ENCODE measurements around the gene DMRTC2. TPM values are rescaled to one million over a fixed set of nuclear protein-coding genes. Genes with fewer than 3 reads are reported as not detected.
A peak's percentile ranks its signal among the peaks of the same experiment; 100 is the strongest.

The DMRTC2 gene
- total and polyA plus RNA-seq, 8 donors: not detected

- Histone ChIP-seq H3K4me1 (peaks cover 0 to 36% (median 14%) of the 10 kb centered on the region in 4 donors), H3K27ac (peak within 1 kb of the TSS in 4 of 5 donors; percentile 25 to 61 (median 40)), H3K27me3 (no peaks in the 10 kb centered on the region), H3K4me3 (no peak within 1 kb of the TSS), H3K36me3 (peaks cover 0 to 9% (median 4%) of the 10 kb centered on the region in 4 donors), H3K9me3 (no peaks in the 10 kb centered on the region)
- intact Hi-C loops (cut with DNase I; ENCODE audit: low total_unique reads): loop anchor here (5.0 to 10.0 kb wide), 2 partner anchors 58 to 80 kb away; partner anchors contain the start of gene RABAC1
- WGBS, 5 donors: 68 to 75% (median 73%) methylated on average over 7 to 9 of the region's 9 CpGs
- peak in 1 of 2 donors; percentile 46 for DNase-seq
- TF ChIP-seq POLR2AphosphoS5 (IDR thresholded peaks at IDR 0.05) (no peak), CTCF (IDR thresholded peaks at IDR 0.05) (no peak), POLR2A (IDR thresholded peaks at IDR 0.05) (no peak), EP300 (IDR thresholded peaks at IDR 0.05) (no peak)
Observed at GRCh38 chr19:41876847-41877832, 32.3 kb downstream of the DMRTC2 start, which contains the start of gene CD79A. TSS of gene CD79A (plus strand) at chr19:41877279. CDS start at chr19:41877305, 26 bp downstream.

- no peak for DNase-seq
- Histone ChIP-seq H3K27me3 (no peaks in the 10 kb centered on the region), H3K4me1 (peaks cover 0 to 32% (median 12%) of the 10 kb centered on the region in 4 donors), H3K4me3 (no peak overlapping the region), H3K36me3 (no peaks in the 10 kb centered on the region), H3K27ac (peak overlapping the region in 4 of 5 donors; percentile 25 to 61 (median 36)), H3K9me3 (no peaks in the 10 kb centered on the region)
- intact Hi-C loops (cut with DNase I; ENCODE audit: low total_unique reads): loop anchor here (5.0 to 10.0 kb wide), 2 partner anchors 57 to 79 kb away; partner anchors contain the start of gene RABAC1
- no peak for TF ChIP-seq EP300 (IDR thresholded peaks at IDR 0.05)
- TF ChIP-seq POLR2AphosphoS5 (IDR thresholded peaks at IDR 0.05): no peak
- TF ChIP-seq POLR2A (IDR thresholded peaks at IDR 0.05): no peak
- TF ChIP-seq CTCF (IDR thresholded peaks at IDR 0.05): no peak
- 57 to 80% (median 72%) methylated on average over 17 of the region's 17 CpGs for WGBS, 5 donors
Observed at GRCh38 chr19:41877916-41878905, 33.4 kb downstream of the DMRTC2 start.

- DNase-seq: no peak
- 84 to 89% (median 87%) methylated on average over 12 to 21 of the region's 21 CpGs for WGBS, 5 donors
- intact Hi-C loops (cut with DNase I; ENCODE audit: low total_unique reads): loop anchor here (5.0 to 10.0 kb wide), 2 partner anchors 56 to 78 kb away; partner anchors contain the start of gene RABAC1
- TF ChIP-seq POLR2A (IDR thresholded peaks at IDR 0.05): no peak
- TF ChIP-seq CTCF (IDR thresholded peaks at IDR 0.05): no peak
- no peak for TF ChIP-seq EP300 (IDR thresholded peaks at IDR 0.05)
- TF ChIP-seq POLR2AphosphoS5 (IDR thresholded peaks at IDR 0.05): no peak
- Histone ChIP-seq H3K27me3 (no peaks in the 10 kb centered on the region), H3K9me3 (no peaks in the 10 kb centered on the region), H3K36me3 (no peaks in the 10 kb centered on the region), H3K4me1 (peaks cover 0 to 26% (median 14%) of the 10 kb centered on the region in 4 donors), H3K4me3 (no peak overlapping the region), H3K27ac (no peak overlapping the region)
Observed at GRCh38 chr19:41879080-41879479, 34.2 kb downstream of the DMRTC2 start.
